ENCODE data around the gene ME3. TPM values are rescaled to one million over a fixed set of nuclear protein-coding genes. Genes with fewer than 3 reads are reported as not detected.

The ME3 gene
- polyA plus RNA-seq, 5 donors = 28.9 to 42.9 (median 31.6) TPM

- DNase-seq = no peak
These were observed 209.3 kb downstream of the ME3 start for GRCh38 chr11:86463120-86463519.

GRCh38 chr11:86461892-86462291 is 210.5 kb downstream of the ME3 start:
- DNase-seq = no peak

GRCh38 chr11:86460461-86461385 is 211.7 kb downstream of the ME3 start:
- no peak for DNase-seq

DNA sequence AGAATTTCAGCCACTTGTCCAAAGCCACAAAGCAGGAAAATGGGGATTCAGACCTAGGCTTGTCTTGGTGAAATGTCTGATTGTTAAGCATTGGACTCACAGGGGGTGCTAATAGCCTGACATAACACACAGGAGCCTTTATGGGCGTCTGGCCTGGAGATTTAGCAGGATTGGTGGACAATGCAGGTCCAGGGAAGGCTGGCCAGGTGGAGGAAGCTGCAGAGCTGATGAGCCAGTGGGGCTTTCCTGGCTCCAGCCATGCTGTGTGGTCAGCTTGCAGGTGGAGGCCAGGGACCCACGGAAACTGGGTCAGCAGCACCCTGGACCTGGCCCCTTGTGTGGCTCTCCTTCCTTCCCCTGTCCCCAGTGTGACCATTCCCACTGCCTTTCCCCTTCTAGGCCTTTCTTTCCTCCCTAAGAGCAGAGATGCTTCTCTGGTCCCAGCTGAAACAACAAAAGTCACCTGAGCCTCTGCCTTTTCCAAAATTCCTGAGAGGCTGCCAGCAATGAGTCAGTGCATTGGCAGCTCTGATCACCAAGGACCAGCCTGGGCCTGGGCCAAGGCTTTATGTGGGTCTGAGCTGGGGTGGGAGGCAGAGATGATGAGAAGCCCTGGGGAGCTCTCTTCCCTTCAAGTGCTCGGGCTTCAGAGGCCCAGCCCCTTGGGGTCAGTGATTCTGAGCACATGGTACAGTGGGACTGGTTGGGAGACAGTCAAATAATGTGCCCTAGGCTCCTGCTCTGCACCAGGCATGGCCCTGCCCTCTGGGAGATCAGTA is 212.5 kb downstream of the ME3 start:
- no peak for DNase-seq

GRCh38 chr11:86459002-86459385 is 213.4 kb downstream of the ME3 start:
- DNase-seq = no peak

DNA sequence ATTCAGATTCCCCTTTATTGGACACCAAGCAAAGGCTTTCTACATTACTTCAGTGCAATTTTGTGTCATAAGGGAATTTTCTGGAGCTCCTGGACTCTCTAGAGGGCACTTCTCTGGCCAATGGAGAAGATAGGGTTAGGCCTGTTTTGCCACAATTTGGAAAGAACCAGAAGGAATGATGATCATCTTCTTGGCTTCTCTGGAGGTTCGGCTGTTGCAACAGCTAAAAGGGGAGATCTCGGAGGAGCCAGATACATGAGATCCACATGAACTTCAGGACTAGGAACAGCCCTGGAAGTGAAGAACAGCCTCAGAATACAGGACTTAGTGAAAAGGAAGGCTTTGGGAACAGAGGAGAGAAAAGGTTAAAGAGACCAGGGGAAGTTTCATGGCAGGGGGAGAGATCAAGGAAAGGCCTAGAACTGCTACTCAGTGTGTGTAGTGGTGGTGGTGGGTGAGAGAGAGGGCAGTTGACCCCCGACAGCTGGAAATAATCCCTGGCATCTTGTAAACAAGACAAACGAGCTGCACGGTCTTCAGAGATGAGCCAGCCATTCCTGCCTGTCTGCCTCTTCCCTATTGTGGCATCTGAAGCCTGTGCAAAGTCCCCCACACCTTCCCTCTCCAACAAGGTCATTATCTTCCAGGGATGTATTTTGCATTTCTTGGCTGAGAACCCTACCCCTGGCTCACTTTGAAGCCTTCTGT is 214.0 kb downstream of the ME3 start:
- no peak for DNase-seq

- DNase-seq = peak; percentile 69 to 77
These were observed 216.1 kb downstream of the ME3 start for GRCh38 chr11:86456075-86456939.

DNA sequence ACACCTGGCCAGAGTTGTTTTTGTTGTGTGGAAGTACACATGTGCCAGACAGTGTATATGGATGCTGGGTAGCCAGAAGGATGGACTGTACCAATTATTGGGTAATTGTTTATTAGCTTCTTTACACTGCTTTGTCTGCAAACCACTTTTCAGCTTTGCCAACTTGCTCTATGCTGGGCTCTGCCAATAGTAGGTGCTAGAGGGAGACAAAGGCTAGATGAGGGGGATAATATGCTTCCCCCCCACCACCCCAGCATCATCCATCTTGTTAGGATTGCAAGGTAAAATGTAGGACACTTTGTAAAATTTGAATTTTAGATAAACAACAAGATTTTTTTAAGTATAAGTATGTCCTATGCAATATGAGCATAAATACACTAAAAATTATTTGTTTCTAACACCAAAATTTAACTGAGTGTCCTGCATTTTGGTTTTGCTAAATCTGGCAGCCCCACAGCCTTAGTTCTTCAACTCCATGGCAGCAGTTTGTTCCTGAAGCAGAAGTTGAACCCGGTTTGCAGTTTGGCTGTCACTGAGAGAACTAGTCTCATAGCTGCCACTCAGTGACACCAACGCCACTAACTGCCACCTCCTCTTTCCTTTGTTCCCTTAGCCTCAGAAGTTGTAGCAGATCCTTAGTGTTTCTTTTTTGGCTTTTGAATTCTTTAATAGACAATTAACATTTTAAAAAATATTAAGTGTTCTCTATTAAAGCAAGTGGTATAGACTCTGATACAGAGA is 219.0 kb downstream of the ME3 start:
- no peak for DNase-seq

DNA sequence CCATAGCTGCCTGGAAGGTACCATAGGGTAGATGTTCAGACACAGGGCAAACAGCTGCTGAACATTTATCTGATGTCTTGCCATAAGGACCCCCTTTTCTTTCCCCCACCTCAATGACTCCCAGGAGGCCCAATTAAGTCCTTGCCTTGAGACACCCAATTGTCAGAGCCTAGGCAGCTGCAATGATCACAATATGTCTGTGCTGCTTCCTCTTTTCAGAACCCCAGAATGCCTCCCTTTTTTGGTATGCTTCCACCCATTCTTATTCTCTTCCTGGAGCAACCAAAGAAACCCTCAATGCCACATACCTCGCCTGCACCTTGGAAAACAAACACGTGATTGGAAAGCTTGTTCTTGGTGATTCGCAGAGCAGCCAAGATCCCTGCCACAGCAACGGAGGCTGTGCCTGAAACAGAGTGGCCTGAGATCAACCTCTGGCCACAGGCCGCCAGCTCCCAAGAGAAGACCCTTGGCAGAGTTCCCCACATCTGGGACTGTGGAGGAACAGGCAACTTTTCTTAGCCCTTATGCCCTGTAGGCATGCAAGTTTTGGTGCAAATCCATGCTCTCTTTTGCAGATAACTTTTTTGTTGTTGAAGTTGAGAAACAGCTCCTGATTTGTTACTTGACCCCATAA is 222.3 kb downstream of the ME3 start:
- no peak for DNase-seq

DNA sequence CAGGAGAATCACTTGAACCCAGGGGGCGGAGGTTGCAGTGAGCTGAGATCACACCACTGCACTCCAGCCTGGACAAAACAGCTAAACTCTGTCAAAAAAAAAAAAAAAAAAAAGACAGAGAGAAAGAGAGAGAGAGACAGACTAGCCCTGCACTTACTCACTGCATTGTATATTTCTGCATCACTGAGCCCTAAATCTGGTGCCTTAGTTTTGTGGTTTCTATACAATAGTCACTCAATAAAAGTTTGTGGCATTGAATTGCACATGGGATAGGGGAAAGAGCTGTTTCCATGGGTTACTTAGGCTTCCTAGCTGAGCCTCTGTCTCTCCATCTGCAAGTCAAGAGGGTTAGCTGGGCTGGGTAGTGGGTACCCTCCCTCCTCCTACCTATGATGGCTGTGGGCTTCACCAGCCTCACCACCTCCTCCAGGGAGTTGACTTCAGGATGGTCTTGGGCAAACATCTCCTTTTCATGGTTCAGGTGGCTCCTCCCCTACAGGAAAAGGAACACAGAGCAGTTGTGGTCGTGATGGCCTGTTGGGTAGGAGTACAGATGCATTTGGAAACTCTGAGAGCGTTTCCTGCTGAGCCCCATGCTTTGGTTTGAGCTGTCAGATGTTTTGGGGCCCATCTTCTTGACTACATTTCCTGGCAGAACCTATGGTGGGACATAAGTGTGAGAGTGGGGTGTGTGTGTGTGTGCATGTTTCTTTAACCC is 224.5 kb downstream of the ME3 start:
- DNase-seq = no peak

DNA sequence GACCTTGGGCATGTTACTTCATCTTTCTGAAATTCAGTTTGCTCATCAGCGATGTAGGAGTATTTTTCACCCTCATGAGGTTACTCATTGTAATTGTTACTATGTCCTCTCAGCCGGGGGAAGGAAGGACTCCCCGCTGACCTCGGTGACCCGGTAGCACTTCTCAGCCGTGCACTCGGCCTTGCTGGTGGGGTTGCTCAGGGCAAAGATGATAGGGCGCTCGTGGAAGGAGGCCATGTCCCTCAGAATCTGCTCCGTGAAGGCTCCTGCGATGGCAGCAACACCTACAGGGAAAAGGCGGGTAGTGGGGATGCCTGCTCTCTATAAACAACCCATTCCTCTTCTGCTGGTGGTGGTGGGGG is 225.5 kb downstream of the ME3 start:
- no peak for DNase-seq

GRCh38 chr11:86446163-86446923 is 226.1 kb downstream of the ME3 start:
- DNase-seq = no peak

GRCh38 chr11:86444981-86445380 is 227.4 kb downstream of the ME3 start:
- no peak for DNase-seq

DNA sequence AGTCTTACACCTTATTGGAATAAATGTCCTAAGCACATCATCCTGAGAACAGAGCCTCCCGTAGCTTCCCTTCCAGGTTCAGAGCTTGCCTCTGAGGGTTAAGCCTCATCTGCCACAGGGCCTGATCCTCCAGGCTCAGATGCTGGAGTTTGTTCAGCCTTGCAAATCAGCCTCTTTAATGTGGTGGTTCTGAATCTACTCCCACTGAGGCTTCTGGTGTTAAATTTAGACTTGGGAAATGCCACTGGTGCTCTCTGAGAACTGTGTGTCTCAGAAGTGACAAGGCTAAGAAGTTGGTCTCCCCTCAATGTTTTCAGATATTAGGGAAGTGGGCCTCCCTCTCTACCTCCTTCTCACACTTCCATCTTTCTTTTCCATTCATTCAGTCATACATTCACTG is 229.0 kb downstream of the ME3 start:
- no peak for DNase-seq

DNA sequence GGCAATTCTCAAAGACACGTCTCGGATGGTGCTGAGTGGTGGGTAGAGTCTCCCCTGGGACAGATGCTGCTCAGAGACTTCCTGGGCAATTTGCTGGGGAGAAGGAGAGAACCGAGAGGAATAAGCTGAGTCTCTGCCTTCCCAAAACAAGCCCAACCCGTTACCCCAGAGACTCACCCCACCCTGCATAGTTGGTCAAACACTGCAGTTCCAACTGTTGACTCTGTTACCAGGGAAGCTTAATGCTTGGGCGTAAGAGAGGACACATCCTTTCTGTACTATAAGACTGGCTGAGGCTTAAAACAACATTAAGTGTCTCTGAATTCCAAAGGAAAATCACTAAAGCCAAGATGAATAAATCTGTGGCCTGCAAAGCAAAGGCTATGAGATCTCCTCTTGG is 229.6 kb downstream of the ME3 start:
- no peak for DNase-seq

- no peak for DNase-seq
These were observed 230.0 kb downstream of the ME3 start for GRCh38 chr11:86442420-86442819.

- DNase-seq = no peak
These were observed 231.6 kb downstream of the ME3 start for GRCh38 chr11:86440843-86441242.

- DNase-seq = no peak
These were observed 232.1 kb downstream of the ME3 start for GRCh38 chr11:86440305-86440716.

DNA sequence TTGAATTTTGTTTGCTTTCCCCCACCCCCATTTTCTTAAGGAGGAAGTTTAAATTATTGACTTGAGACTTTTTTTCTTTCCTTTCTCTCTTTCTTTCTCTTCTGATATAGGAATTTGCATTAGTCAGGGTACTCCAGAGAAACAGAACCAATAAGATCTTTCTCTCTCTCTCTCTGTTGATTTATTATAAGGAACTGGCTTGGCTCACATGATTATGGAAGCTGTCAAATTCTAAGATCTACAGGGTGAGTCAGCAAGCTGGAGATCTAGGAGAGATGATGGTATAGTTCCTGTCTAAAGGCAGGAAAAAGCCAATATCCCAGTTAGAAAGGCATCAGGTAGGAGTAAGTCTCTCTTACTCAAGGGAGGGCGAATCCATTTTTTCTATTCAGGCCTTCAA is 233.7 kb downstream of the ME3 start:
- no peak for DNase-seq

Measured in right lung (tissue), 5 donors.